Effector memory CD8-positive, alpha-beta T cell (primary cell): ENCODE measurements around the gene MPND.
A peak's percentile ranks its signal among the peaks of the same experiment; 100 is the strongest.

Source experiments
- ATAC-seq: fragments of 150-1000 bp; cut with Tn5 transposase; replicated peaks from 2 replicates; pipeline ENCODE4 v1.10.0; 2021; ENCODE audit warnings: mild to moderate bottlenecking, moderate library complexity
- DNase-seq, 3 experiments: peaks; one replicate each; pipeline ENCODE4 v3.0.0; 2021
- H3K27ac Mint-ChIP-seq, 2 donors: one replicate each; pipeline ENCODE4 v1.8.0; 2022; ENCODE audit warnings: mild to moderate bottlenecking in 2 of 2, mixed read lengths in 2 of 2, moderate library complexity in 2 of 2
- H3K27me3 Mint-ChIP-seq, 2 donors: one replicate each; pipeline ENCODE4 v1.8.0; 2022; ENCODE audit warnings: mixed read lengths in 2 of 2
- H3K36me3 Mint-ChIP-seq: one replicate; pipeline ENCODE4 v1.8.0; 2022; ENCODE audit warnings: mild to moderate bottlenecking, moderate library complexity, mixed read lengths; ENCODE audit not compliant: insufficient read depth
- H3K4me1 Mint-ChIP-seq, 2 donors: one replicate each; pipeline ENCODE4 v1.8.0; 2022; ENCODE audit warnings: low read depth in 2 of 2, mixed read lengths in 2 of 2
- H3K4me3 Mint-ChIP-seq, 2 donors: one replicate each; pipeline ENCODE4 v1.8.0; 2022; ENCODE audit warnings: mild to moderate bottlenecking in 2 of 2, mixed read lengths in 2 of 2, moderate library complexity in 2 of 2
- H3K9me3 Mint-ChIP-seq, 2 donors: one replicate each; pipeline ENCODE4 v1.8.0; 2022; ENCODE audit warnings: mixed read lengths in 2 of 2

The MPND gene

GRCh38 chr19:4375164-4376027 is 32.0 kb downstream of the MPND start:
- Mint-ChIP-seq H3K27ac (peak overlapping the region; percentile 46 to 51), H3K9me3 (no peaks in the 10 kb centered on the region), H3K4me1 (peaks cover 35 to 44% of the 10 kb centered on the region in 2 donors), H3K36me3 (peaks cover 29% of the 10 kb centered on the region), H3K4me3 (peak overlapping the region in 1 of 2 donors; percentile 6), H3K27me3 (no peaks in the 10 kb centered on the region)
- no peak for ATAC-seq
- DNase-seq: no peak

DNA sequence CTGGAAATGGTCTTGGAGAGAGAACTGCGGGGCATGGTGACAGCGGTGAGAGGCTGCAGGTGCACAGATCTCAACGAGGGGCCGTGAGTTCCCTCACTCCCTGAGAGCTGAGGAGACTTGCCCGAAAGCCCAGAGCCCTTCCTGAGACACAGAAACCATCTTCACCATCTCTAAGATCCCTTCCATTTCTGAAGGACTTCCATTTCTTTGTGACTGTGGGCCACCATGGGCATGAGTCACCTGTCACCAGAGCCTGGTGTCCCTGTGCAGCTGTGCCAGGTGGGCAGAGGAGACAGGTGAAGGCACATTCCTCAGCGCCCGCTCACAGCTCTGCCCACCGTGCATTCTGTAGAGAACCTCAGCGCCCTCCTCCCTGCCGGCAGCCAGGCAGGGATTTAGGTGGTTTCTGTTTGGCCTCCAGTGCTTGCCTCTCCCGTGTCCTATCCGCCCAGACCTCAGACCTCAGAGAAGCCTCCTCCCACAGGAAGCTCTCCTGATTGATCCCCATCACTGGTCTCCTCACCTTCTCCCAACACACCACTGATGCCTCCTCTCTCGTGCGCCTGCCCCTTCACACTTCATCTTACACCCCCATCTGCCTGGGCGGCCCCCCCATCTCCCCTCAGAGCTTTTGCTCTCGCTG is 32.8 kb downstream of the MPND start:
- Mint-ChIP-seq H3K27ac (peak overlapping the region; percentile 51 to 60), H3K27me3 (no peaks in the 10 kb centered on the region), H3K4me1 (peaks cover 38 to 43% of the 10 kb centered on the region in 2 donors), H3K9me3 (no peaks in the 10 kb centered on the region), H3K36me3 (peaks cover 27% of the 10 kb centered on the region), H3K4me3 (peak overlapping the region in 1 of 2 donors; percentile 6)
- DNase-seq (no peak), ATAC-seq (no peak)

DNA sequence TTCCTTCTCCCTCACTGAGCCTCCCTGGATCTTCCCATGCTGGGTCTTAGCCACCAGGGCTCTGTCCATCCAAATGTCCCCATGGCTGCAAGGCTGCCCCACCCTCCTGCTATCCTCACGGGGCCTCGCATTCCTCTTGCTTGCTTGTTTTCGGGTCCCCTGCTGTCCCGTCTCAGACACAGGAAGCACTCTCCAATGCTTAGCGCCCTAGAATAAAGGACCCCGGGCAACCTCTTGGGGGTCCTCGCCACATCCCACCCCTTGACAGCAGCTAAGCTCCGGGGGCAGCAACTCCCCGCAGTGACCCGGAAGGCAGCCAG is 33.3 kb downstream of the MPND start:
- Mint-ChIP-seq H3K4me3 (no peak overlapping the region), H3K4me1 (peaks cover 42 to 47% of the 10 kb centered on the region in 2 donors), H3K9me3 (no peaks in the 10 kb centered on the region), H3K27me3 (no peaks in the 10 kb centered on the region), H3K36me3 (peaks cover 31% of the 10 kb centered on the region), H3K27ac (peak overlapping the region; percentile 35 to 60)
- ATAC-seq (no peak), DNase-seq (no peak)

DNA sequence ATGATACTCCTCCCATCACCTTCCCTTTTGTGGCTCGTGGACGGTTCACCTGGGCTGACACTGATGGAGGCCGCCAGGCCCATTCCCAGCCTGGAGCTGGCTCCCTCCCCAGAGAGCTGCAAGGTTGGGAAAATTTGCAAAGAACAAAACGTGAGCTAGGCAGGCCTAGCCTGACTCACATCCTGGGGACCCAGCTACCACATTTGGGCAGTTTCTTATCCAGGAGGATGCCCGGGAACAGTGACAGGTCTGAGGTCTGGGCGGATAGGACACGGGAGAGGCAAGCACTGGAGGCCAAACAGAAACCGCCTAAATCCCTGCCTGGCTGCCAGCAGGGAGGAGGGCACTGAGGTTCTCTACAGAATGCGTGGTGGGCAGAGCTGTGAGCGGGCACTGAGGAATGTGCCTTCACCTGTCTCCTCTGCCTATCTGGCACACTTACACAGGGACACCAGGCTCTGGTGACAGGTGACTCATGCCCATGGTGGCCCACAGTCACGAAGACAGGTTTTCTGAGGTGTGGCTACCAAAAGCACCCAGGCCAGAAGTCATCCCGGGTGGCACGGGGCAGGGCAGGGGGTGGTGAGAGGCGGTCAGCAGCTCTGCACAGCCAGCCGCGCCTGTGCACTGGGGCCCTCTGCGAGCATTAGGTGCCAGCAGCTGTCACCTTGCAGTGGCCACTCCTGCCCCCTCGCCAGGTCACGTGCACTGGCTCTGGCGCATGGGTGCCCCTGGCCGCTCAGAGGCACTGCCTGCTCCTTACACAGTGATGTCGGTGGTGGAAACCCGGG is 33.8 kb downstream of the MPND start:
- peaks cover 33% of the 10 kb centered on the region for H3K36me3 Mint-ChIP-seq
- ATAC-seq: no peak
- no peak for DNase-seq
- H3K4me3 Mint-ChIP-seq: peak overlapping the region in 1 of 2 donors; percentile 5
- H3K4me1 Mint-ChIP-seq: peaks cover 45 to 46% of the 10 kb centered on the region in 2 donors
- H3K9me3 Mint-ChIP-seq: no peaks in the 10 kb centered on the region
- peak overlapping the region; percentile 35 to 60 for H3K27ac Mint-ChIP-seq
- no peaks in the 10 kb centered on the region for H3K27me3 Mint-ChIP-seq

DNA sequence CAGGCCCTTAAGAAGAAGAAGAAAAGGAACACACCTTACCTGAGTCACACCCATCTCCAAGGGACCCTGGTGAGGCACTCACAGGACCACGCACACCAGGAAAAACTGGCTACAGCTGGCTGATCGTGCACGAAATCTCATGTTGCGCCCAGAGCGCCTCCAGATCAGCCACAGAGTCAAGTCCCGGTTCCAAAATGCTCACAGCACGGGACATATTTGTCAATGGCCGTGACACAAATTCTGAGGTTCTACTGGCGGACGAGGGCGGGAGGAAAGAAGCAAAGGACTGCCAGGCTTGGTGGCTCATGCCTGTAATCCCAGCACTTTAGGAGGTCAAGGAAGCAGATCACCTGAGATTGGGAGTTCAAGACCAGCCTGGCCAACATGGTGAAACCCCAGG is 35.5 kb downstream of the MPND start:
- Mint-ChIP-seq H3K27ac (peak overlapping the region; percentile 92 to 96), H3K27me3 (no peaks in the 10 kb centered on the region), H3K4me3 (peak overlapping the region; percentile 82 to 84), H3K4me1 (peaks cover 40 to 44% of the 10 kb centered on the region in 2 donors), H3K9me3 (no peaks in the 10 kb centered on the region), H3K36me3 (peaks cover 28% of the 10 kb centered on the region)
- DNase-seq (no peak), ATAC-seq (no peak)

DNA sequence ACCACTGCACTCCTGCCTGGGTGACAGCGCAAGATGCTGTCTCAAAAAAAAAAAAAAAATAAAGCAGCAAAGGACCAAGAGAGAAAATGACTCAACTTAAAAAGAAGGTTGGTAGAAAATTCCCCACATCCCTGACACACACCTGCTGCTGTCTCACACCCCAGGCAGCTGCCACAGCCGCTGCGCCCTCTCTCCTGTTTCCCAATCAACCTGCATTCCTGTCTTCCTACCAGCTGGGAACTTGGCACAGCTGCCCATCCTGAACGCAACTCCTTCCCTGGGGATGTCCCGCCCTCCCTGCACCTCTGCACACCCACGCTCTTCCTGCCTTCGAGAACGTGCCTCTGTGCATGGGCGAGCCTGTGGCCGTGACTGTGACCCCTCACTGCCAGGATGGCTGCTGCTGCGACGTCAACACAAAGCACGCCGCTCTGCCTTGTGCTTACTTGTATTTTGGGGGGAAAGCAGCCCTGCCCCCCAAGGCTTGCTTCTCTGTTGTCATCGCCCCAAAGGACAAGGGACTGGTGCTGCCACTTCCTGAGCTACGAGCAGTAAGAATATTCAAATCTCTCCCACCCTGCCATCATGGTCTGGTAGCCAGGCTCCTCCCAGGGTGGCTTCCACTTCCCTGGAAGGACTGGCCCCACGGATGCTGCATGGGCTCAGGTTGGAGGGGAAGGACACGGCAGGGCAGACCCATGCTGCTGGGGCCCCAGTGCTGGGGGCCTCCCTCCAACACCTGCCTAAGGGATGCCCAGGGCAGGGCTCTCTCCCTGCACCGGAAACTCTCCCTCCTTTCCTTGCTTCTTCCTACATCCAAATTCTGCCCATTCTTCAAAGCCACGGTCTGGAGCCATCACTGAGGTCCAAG is 36.3 kb downstream of the MPND start:
- H3K36me3 Mint-ChIP-seq: peaks cover 28% of the 10 kb centered on the region
- peaks cover 39 to 41% of the 10 kb centered on the region in 2 donors for H3K4me1 Mint-ChIP-seq
- H3K9me3 Mint-ChIP-seq: no peaks in the 10 kb centered on the region
- H3K4me3 Mint-ChIP-seq: peak overlapping the region; percentile 82 to 84
- ATAC-seq: peak; percentile 52
- no peaks in the 10 kb centered on the region for H3K27me3 Mint-ChIP-seq
- no peak for DNase-seq
- H3K27ac Mint-ChIP-seq: peak overlapping the region; percentile 92 to 96

- Mint-ChIP-seq H3K4me3 (peak overlapping the region; percentile 82 to 84), H3K27me3 (no peaks in the 10 kb centered on the region), H3K9me3 (no peaks in the 10 kb centered on the region), H3K27ac (peak overlapping the region; percentile 92 to 96), H3K4me1 (peaks cover 39 to 41% of the 10 kb centered on the region in 2 donors), H3K36me3 (peaks cover 34% of the 10 kb centered on the region)
- ATAC-seq: peak; percentile 82
- DNase-seq: peak; percentile 40 to 50 (median 43)
Observed at GRCh38 chr19:4380254-4380727, 36.9 kb downstream of the MPND start.

DNA sequence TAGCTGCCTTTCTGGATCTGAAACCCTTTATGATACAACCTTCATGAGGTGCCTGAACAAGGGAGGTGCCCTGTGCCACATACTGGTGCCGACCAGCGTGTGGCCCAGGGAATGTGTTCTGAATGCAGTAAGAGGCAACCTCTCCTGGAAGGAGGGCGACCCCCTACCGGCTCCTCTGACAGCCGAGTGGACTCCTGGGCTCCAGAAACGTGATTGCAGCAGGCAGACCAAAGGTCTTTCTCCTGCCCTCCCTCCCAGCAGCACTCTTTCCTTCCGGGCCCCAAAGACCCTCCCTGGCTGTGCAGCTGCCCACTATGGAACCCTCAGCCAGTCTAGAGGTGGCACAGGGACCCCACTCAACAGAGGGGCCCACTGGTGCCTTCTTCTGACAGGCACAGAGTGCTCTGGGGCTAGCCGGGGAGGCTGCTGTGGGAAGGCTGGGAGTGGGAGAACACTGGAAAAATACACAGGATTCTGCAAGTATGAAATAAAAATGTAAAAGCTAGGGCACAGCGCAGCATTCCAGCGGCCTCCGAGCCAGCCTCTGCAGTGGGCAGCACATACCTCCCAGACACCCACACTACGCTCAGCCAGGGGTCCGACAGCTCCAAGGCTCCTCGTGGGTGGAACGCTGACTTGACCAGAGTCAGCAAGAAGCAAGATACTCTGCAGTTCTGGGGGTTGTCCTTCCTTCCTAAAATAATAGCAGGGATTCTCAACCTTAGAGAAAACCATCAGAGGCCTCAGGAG is 42.1 kb downstream of the MPND start:
- ATAC-seq: no peak
- Mint-ChIP-seq H3K27me3 (no peaks in the 10 kb centered on the region), H3K4me3 (no peak overlapping the region), H3K36me3 (peaks cover 38% of the 10 kb centered on the region), H3K27ac (peak overlapping the region in 1 of 2 donors; percentile 51), H3K4me1 (peaks cover 29 to 35% of the 10 kb centered on the region in 2 donors), H3K9me3 (no peaks in the 10 kb centered on the region)
- DNase-seq: no peak

GRCh38 chr19:4386041-4386782 is 42.9 kb downstream of the MPND start:
- Mint-ChIP-seq H3K36me3 (peaks cover 40% of the 10 kb centered on the region), H3K27me3 (no peaks in the 10 kb centered on the region), H3K4me1 (peaks cover 27 to 33% of the 10 kb centered on the region in 2 donors), H3K4me3 (no peak overlapping the region), H3K27ac (peak overlapping the region in 1 of 2 donors; percentile 51), H3K9me3 (no peaks in the 10 kb centered on the region)
- ATAC-seq (no peak), DNase-seq (no peak)

- H3K4me1 Mint-ChIP-seq: peaks cover 25 to 30% of the 10 kb centered on the region in 2 donors
- peak overlapping the region; percentile 35 to 77 for H3K27ac Mint-ChIP-seq
- no peak overlapping the region for H3K4me3 Mint-ChIP-seq
- ATAC-seq: no peak
- DNase-seq: no peak
- no peaks in the 10 kb centered on the region for H3K9me3 Mint-ChIP-seq
- peaks cover 32% of the 10 kb centered on the region for H3K36me3 Mint-ChIP-seq
- H3K27me3 Mint-ChIP-seq: no peaks in the 10 kb centered on the region
Observed at GRCh38 chr19:4388337-4389063, 45.1 kb downstream of the MPND start.

- Mint-ChIP-seq H3K36me3 (peaks cover 36% of the 10 kb centered on the region), H3K27me3 (no peaks in the 10 kb centered on the region), H3K4me1 (peaks cover 28 to 32% of the 10 kb centered on the region in 2 donors), H3K9me3 (no peaks in the 10 kb centered on the region), H3K27ac (peak overlapping the region in 1 of 2 donors; percentile 77), H3K4me3 (no peak overlapping the region)
- ATAC-seq (no peak), DNase-seq (no peak)
Observed at GRCh38 chr19:4389064-4389375, 45.7 kb downstream of the MPND start.
